DOHH2 (cell line): ENCODE data around the gene ARL11.

Source experiments
- CTCF ChIP-seq: fragments of 200-600 bp; sonication (generic); IDR thresholded peaks from one replicate; pipeline ENCODE4 v1.5.1; 2014; ENCODE audit warnings: antibody characterized with exemption, mild to moderate bottlenecking, low read depth, low read length; ENCODE audit not compliant: poor library complexity, severe bottlenecking
- EZH2phosphoT487 ChIP-seq: fragments of 200-600 bp; sonication (generic); IDR thresholded peaks from 2 replicates; pipeline ENCODE4 v1.6.1; 2017; ENCODE audit warnings: borderline replicate concordance, mild to moderate bottlenecking, antibody characterized with exemption, low read length, moderate library complexity, mixed read lengths

GRCh38 chr13:49586717-49587116, 41.6 kb upstream of the ARL11 start:
- no peak for TF ChIP-seq CTCF
- TF ChIP-seq EZH2phosphoT487: no peak
